MCF 10A (cell line): Measurements from ENCODE around the gene ESAM. TPM values are rescaled to one million over a fixed set of nuclear protein-coding genes. Genes with fewer than 3 reads are reported as not detected.

Source experiments
- BruUV-seq: library from RNA; stranded (reverse); fragments of 400-500 nt; replicated peaks from 2 replicates; lab custom pipeline; 2021; lab: Mats Ljungman, UMichigan
- CTCF ChIA-PET: fragments of 300-600 bp; sonication (Branson Sonifier 250); formaldehyde crosslinking; extraction: SDS; loops from one replicate; lab custom pipeline; 2021; ENCODE audit warnings: antibody characterized with exemption, inconsistent platforms; lab: Yijun Ruan, JAX
- POLR2A ChIA-PET: fragments of 300-600, 350-650 bp; sonication (Branson Sonifier 250); formaldehyde crosslinking; extraction: SDS; loops from one replicate; lab custom pipeline; 2020; ENCODE audit warnings: antibody characterized with exemption, inconsistent platforms; lab: Yijun Ruan, JAX
- DNase-seq: peaks from one replicate; pipeline ENCODE4 v3.0.0-alpha.2; 2018; ENCODE audit not compliant: unreplicated experiment
- H3K27ac Mint-ChIP-seq: one replicate; pipeline ENCODE4 v1.8.0; 2022; ENCODE audit warnings: mild to moderate bottlenecking, low read depth, mixed read lengths; ENCODE audit not compliant: unreplicated experiment
- H3K27me3 Mint-ChIP-seq: one replicate; pipeline ENCODE4 v1.8.0; 2022; ENCODE audit warnings: mixed read lengths; ENCODE audit not compliant: insufficient read depth, unreplicated experiment
- H3K36me3 Mint-ChIP-seq: one replicate; pipeline ENCODE4 v1.8.0; 2022; ENCODE audit warnings: mild to moderate bottlenecking, moderate library complexity, mixed read lengths; ENCODE audit not compliant: insufficient read depth, unreplicated experiment
- H3K4me1 Mint-ChIP-seq: one replicate; pipeline ENCODE4 v1.8.0; 2022; ENCODE audit warnings: mixed read lengths; ENCODE audit not compliant: insufficient read depth, unreplicated experiment
- H3K4me3 Mint-ChIP-seq: one replicate; pipeline ENCODE4 v1.8.0; 2022; ENCODE audit warnings: mild to moderate bottlenecking, moderate library complexity, mixed read lengths; ENCODE audit not compliant: unreplicated experiment
- H3K9me3 Mint-ChIP-seq: one replicate; pipeline ENCODE4 v1.8.0; 2022; ENCODE audit warnings: mixed read lengths; ENCODE audit not compliant: unreplicated experiment
- CTCF ChIP-seq: fragments of 200-600 bp; IDR thresholded peaks from one replicate; pipeline ENCODE4 v1.8.0; 2022; ENCODE audit warnings: antibody characterized with exemption, mild to moderate bottlenecking; ENCODE audit not compliant: unreplicated experiment
- intact Hi-C: fragments of 100-400 bp; cut with micrococcal nuclease; formaldehyde crosslinking; loops from 2 replicates; pipeline ENCODE4 v1.14.1; 2022
- total RNA-seq: library from RNA; stranded (reverse); gene quantifications from 2 replicates; pipeline ENCODE4 v1.2.3, GENCODE V29; 2022

The ESAM gene
- total RNA-seq, 1 experiment from 2014 or later: 0.19 TPM

GRCh38 chr11:124796312-124796711, 34.2 kb upstream of the ESAM start:
- CTCF ChIA-PET: interaction anchor here (0.5 to 16.8 kb wide), 8 partner anchors 15 to 1219 kb away, joined by 3 to 201 read pairs (median 12); no protein-coding TSS in a partner anchor
- intact Hi-C loops: loop anchor here (10.0 kb wide), 1 partner anchor 52 kb away; no protein-coding TSS in a partner anchor
- H3K27me3 Mint-ChIP-seq: no peaks in the 10 kb centered on the region
- peaks cover 27% of the 10 kb centered on the region for H3K4me1 Mint-ChIP-seq
- H3K9me3 Mint-ChIP-seq: no peaks in the 10 kb centered on the region
- no peak overlapping the region for H3K4me3 Mint-ChIP-seq
- H3K36me3 Mint-ChIP-seq: no peaks in the 10 kb centered on the region
- no peak overlapping the region for H3K27ac Mint-ChIP-seq
- no peak for DNase-seq
- POLR2A ChIA-PET: interaction anchor here (1.1 kb wide), 1 partner anchor 11 kb away, joined by 4 read pairs; no protein-coding TSS in a partner anchor
- TF ChIP-seq CTCF: no peak
- BruUV-seq: no TSS peak

GRCh38 chr11:124793466-124794278, 31.6 kb upstream of the ESAM start:
- intact Hi-C loops: loop anchor here (1.0 to 10.0 kb wide), 3 partner anchors 31 to 124 kb away; partner anchors contain the start of gene ESAM
- ChIA-PET POLR2A (interaction anchor here (0.7 to 1.5 kb wide), 7 partner anchors 20 to 131 kb away, joined by 3 to 7 read pairs (median 3); partner anchors contain the start of genes SIAE and SPA17), CTCF (interaction anchor here (0.6 to 16.8 kb wide), 36 partner anchors 8 to 843 kb away, joined by 3 to 201 read pairs (median 6); partner anchors contain the start of genes SIAE, SPA17 and TBRG1)
- no peaks in the 10 kb centered on the region for H3K27me3 Mint-ChIP-seq
- no peak overlapping the region for H3K4me3 Mint-ChIP-seq
- no TSS peak for BruUV-seq
- DNase-seq: peak; percentile 73
- no peaks in the 10 kb centered on the region for H3K9me3 Mint-ChIP-seq
- peaks cover 25% of the 10 kb centered on the region for H3K4me1 Mint-ChIP-seq
- no peaks in the 10 kb centered on the region for H3K36me3 Mint-ChIP-seq
- TF ChIP-seq CTCF: peak; percentile 60
- no peak overlapping the region for H3K27ac Mint-ChIP-seq

GRCh38 chr11:124791626-124792341, 29.7 kb upstream of the ESAM start:
- CTCF ChIA-PET: interaction anchor here (0.6 to 16.8 kb wide), 12 partner anchors 10 to 1332 kb away, joined by 3 to 201 read pairs (median 5); no protein-coding TSS in a partner anchor
- peak; percentile 41 for DNase-seq
- Mint-ChIP-seq H3K4me3 (no peak overlapping the region), H3K9me3 (no peaks in the 10 kb centered on the region), H3K27ac (no peak overlapping the region), H3K27me3 (no peaks in the 10 kb centered on the region), H3K4me1 (peaks cover 16% of the 10 kb centered on the region), H3K36me3 (no peaks in the 10 kb centered on the region)
- no TSS peak for BruUV-seq
- intact Hi-C loops: loop anchor here (2.0 to 10.0 kb wide), 2 partner anchors 29 to 47 kb away; partner anchors contain the start of gene ESAM
- TF ChIP-seq CTCF: no peak
- POLR2A ChIA-PET: no interaction called here
